K562 (cell line): ENCODE data around the gene NRARP. TPM values are rescaled to one million over a fixed set of nuclear protein-coding genes. Genes with fewer than 3 reads are reported as not detected.
A peak's percentile ranks its signal among the peaks of the same experiment; 100 is the strongest.

Source experiments
- CAMTA2 ChIP-seq: fragments of 250-450 bp; sonication (Bioruptor Pico); conservative IDR thresholded peaks from 2 replicates; pipeline ENCODE4 v1.5.1; 2022
- CBX5 ChIP-seq: IDR thresholded peaks from 2 replicates; pipeline ENCODE4 v1.6.1; 2014; ENCODE audit warnings: low read depth, borderline replicate concordance
- CCAR2 ChIP-seq: fragments of 200-400 bp; formaldehyde crosslinking; IDR thresholded peaks from 2 replicates; pipeline ENCODE4 v1.6.1; 2017; ENCODE audit warnings: mild to moderate bottlenecking, low read depth, low read length
- CHD1 ChIP-seq: fragments of 200-600 bp; sonication (generic); IDR thresholded peaks from one replicate; pipeline ENCODE4 v1.6.1; 2012; ENCODE audit warnings: mild to moderate bottlenecking, moderate library complexity, low read length, inconsistent platforms
- CSDE1 ChIP-seq, 2 experiments: fragments of 450-650 bp; IDR thresholded peaks; 2 replicates each; pipeline ENCODE4 v1.6.1; 2016; ENCODE audit warnings: mild to moderate bottlenecking in 1 of 2
- DEAF1 ChIP-seq: fragments of 450-650 bp; formaldehyde crosslinking; IDR thresholded peaks from 2 replicates; pipeline ENCODE4 v1.4.0; 2020; ENCODE audit warnings: mild to moderate bottlenecking, moderate library complexity
- GABPA ChIP-seq: fragments of 200-800 bp; sonication (Bioruptor generic); conservative IDR thresholded peaks from 2 replicates; pipeline ENCODE4 v1.6.1; 2016; ENCODE audit warnings: low read depth, missing genetic modification characterization, missing compliant biosample characterization
- HDGF ChIP-seq: fragments of 450-650 bp; IDR thresholded peaks from 2 replicates; pipeline ENCODE4 v1.6.1; 2016
- LCOR ChIP-seq: sonication (generic); formaldehyde crosslinking; IDR thresholded peaks from 2 replicates; pipeline ENCODE4 v1.8.0; 2022; ENCODE audit warnings: mild to moderate bottlenecking, missing genetic modification reagents
- MCM3 ChIP-seq: fragments of 450-650 bp; IDR thresholded peaks from 2 replicates; pipeline ENCODE4 v1.6.1; 2016
- MTA3 ChIP-seq: fragments of 450-650 bp; formaldehyde crosslinking; IDR thresholded peaks from 2 replicates; pipeline ENCODE4 v1.6.1; 2017; ENCODE audit warnings: mild to moderate bottlenecking, borderline replicate concordance
- MYBL2 ChIP-seq, 2 experiments: fragments of 450-650 bp in 1 of 2; sonication (generic) in 1 of 2; formaldehyde crosslinking in 1 of 2; IDR thresholded peaks; 2 replicates each; pipeline versions ENCODE4 v1.6.1 to v1.8.1; 2017 to 2022; ENCODE audit warnings: borderline replicate concordance in 1 of 2, inconsistent platforms in 1 of 2, low read depth in 1 of 2, mild to moderate bottlenecking in 1 of 2, missing genetic modification reagents in 1 of 2, moderate library complexity in 1 of 2
- NCOA6 ChIP-seq: fragments of 450-650 bp; IDR thresholded peaks from 2 replicates; pipeline ENCODE4 v1.6.1; 2017; ENCODE audit warnings: mild to moderate bottlenecking
- NONO ChIP-seq, 2 experiments: fragments of 200-400 bp in 1 of 2; fragments of 450-650 bp in 1 of 2; formaldehyde crosslinking in 1 of 2; IDR thresholded peaks; 2 replicates each; pipeline ENCODE4 v1.6.1; 2017; ENCODE audit warnings: low read depth in 2 of 2, mild to moderate bottlenecking in 2 of 2, moderate library complexity in 2 of 2, low read length in 1 of 2
- NR2C2 ChIP-seq, 2 experiments: fragments of 200-800 bp in 1 of 2; sonication (Bioruptor generic) in 1 of 2; sonication (generic) in 1 of 2; formaldehyde crosslinking in 1 of 2; IDR thresholded peaks; 2 replicates each; pipeline versions ENCODE4 v1.6.1 to v1.8.0; 2016 to 2022; ENCODE audit warnings: mild to moderate bottlenecking in 1 of 2, missing compliant biosample characterization in 1 of 2, missing genetic modification characterization in 1 of 2, missing genetic modification reagents in 1 of 2
- SIN3B ChIP-seq: fragments of 450-650 bp; IDR thresholded peaks from 2 replicates; pipeline ENCODE4 v1.6.1; 2017; ENCODE audit warnings: low read depth, mild to moderate bottlenecking, moderate library complexity
- TAF7 ChIP-seq: fragments of 450-650 bp; IDR thresholded peaks from 2 replicates; pipeline ENCODE4 v1.6.1; 2016; ENCODE audit warnings: missing genetic modification characterization, missing compliant biosample characterization
- TCF7 ChIP-seq: sonication (generic); IDR thresholded peaks from 2 replicates; pipeline ENCODE4 v1.6.1; 2016; ENCODE audit warnings: antibody characterized with exemption, borderline replicate concordance
- ZNF311 ChIP-seq: fragments of 250-450 bp; sonication (Bioruptor Pico); IDR thresholded peaks from 2 replicates; pipeline ENCODE4 v1.4.0; 2020; ENCODE audit warnings: mild to moderate bottlenecking, moderate library complexity
- ZNF384 ChIP-seq: IDR thresholded peaks from 2 replicates; pipeline ENCODE4 v1.6.1; 2012; ENCODE audit warnings: low read depth, low read length, improper control_type of control experiment
- ZNF408 ChIP-seq: fragments of 250-450 bp; sonication (Bioruptor Pico); IDR thresholded peaks from 2 replicates; pipeline ENCODE4 v1.4.0; 2020; ENCODE audit warnings: low read depth, mild to moderate bottlenecking, moderate library complexity
- ZNF778 ChIP-seq: fragments of 450-650 bp; formaldehyde crosslinking; IDR thresholded peaks from 2 replicates; pipeline ENCODE4 v1.4.0; 2020; ENCODE audit warnings: mild to moderate bottlenecking, moderate library complexity
- polyA plus RNA-seq, 8 experiments: library from polyadenylated mRNA; depleted of rRNA in 4 of 8; stranded (reverse) in 5 of 8; unstranded in 3 of 8; fragments of >200 nt; fragmentation: Nextera tagmentation in 2 of 8; fragmentation: Illumina TruSeq in 1 of 8; extraction: Ambion mirVana in 2 of 8; extraction: Trizol in 1 of 8; gene quantifications; 2 replicates each; pipeline versions ENCODE4 v1.2.1 to v1.2.3, GENCODE V29; 2011 to 2014; ENCODE audit warnings: inconsistent platforms in 1 of 8, missing spikeins in 1 of 8
- total RNA-seq, 7 experiments: library from RNA; depleted of rRNA in 6 of 7; stranded (reverse); fragments of >200 nt in 6 of 7; fragmentation: Illumina TruSeq in 2 of 7; extraction: Trizol in 2 of 7; gene quantifications; 2 replicates each; pipeline versions ENCODE4 v1.2.1 to v1.2.3, GENCODE V29; 2011 to 2021; ENCODE audit warnings: low replicate concordance in 1 of 7
- TF ChIP-seq, protein P1 (sequence below), 3 experiments: fragments of 200-800 bp in 1 of 3; fragments of 250-450 bp in 1 of 3; fragments of 450-650 bp in 1 of 3; sonication (Bioruptor Pico) in 1 of 3; sonication (Bioruptor generic) in 1 of 3; formaldehyde crosslinking in 1 of 3; IDR thresholded peaks; 2 replicates each; pipeline versions ENCODE4 v1.6.1 to v1.8.0; 2016 to 2022; ENCODE audit warnings: mild to moderate bottlenecking in 2 of 3, missing genetic modification characterization in 2 of 3, missing compliant biosample characterization in 1 of 3, moderate library complexity in 1 of 3

Gene NRARP
- total and polyA plus RNA-seq, 9 of the 15 experiments (the other 6 are each of a cell fraction or from before 2014, with no cell fraction given), result 2.0 to 24.5 (median 7.2) TPM; not detected in 2

- TF ChIP-seq DEAF1, result no peak
- no peak for TF ChIP-seq ZNF311
- no peak for TF ChIP-seq NONO (IDR thresholded peaks at IDR 0.05; ENCODE audit: low read depth in 2 of 2, low read length in 1 of 2)
- no peak for TF ChIP-seq NCOA6
- TF ChIP-seq ZNF778 (CRISPR knock-in tag), result no peak
- TF ChIP-seq HDGF, result no peak
- no peak for TF ChIP-seq SIN3B
- TF ChIP-seq CSDE1 (IDR thresholded peaks at IDR 0.05), result no peak
- TF ChIP-seq MCM3, result no peak
- TF ChIP-seq MTA3, result no peak
- TF ChIP-seq CHD1, result no peak
- TF ChIP-seq TAF7 (tag), result no peak
- no peak for TF ChIP-seq CAMTA2 (CRISPR knock-in tag)
- TF ChIP-seq NR2C2 (CRISPR knock-in tag; IDR thresholded peaks at IDR 0.05), result no peak
- TF ChIP-seq NR2C2 (tag; IDR thresholded peaks at IDR 0.05), result no peak
- TF ChIP-seq ZNF408, result no peak
- TF ChIP-seq ZNF384, result no peak
- TF ChIP-seq CBX5, result no peak
- peak; percentile 10; the same call in 1 of the 2 replicates for TF ChIP-seq GABPA (tag)
- TF ChIP-seq TCF7, result no peak
- no peak for TF ChIP-seq LCOR (CRISPR knock-in tag)
- TF ChIP-seq MYBL2 (IDR thresholded peaks at IDR 0.05; ENCODE audit: low read depth), result no peak
- no peak for TF ChIP-seq MYBL2 (CRISPR knock-in tag; IDR thresholded peaks at IDR 0.05; ENCODE audit: borderline replicate concordance)
- no peak for TF ChIP-seq CCAR2
- TF ChIP-seq, protein P1, sequence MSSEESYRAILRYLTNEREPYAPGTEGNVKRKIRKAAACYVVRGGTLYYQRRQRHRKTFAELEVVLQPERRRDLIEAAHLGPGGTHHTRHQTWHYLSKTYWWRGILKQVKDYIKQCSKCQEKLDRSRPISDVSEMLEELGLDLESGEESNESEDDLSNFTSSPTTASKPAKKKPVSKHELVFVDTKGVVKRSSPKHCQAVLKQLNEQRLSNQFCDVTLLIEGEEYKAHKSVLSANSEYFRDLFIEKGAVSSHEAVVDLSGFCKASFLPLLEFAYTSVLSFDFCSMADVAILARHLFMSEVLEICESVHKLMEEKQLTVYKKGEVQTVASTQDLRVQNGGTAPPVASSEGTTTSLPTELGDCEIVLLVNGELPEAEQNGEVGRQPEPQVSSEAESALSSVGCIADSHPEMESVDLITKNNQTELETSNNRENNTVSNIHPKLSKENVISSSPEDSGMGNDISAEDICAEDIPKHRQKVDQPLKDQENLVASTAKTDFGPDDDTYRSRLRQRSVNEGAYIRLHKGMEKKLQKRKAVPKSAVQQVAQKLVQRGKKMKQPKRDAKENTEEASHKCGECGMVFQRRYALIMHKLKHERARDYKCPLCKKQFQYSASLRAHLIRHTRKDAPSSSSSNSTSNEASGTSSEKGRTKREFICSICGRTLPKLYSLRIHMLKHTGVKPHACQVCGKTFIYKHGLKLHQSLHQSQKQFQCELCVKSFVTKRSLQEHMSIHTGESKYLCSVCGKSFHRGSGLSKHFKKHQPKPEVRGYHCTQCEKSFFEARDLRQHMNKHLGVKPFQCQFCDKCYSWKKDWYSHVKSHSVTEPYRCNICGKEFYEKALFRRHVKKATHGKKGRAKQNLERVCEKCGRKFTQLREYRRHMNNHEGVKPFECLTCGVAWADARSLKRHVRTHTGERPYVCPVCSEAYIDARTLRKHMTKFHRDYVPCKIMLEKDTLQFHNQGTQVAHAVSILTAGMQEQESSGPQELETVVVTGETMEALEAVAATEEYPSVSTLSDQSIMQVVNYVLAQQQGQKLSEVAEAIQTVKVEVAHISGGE (CRISPR knock-in tag; IDR thresholded peaks at IDR 0.05), result no peak
- TF ChIP-seq, all 486 proteins: peak for 19
These were observed 23.9 kb downstream of the NRARP start (continued) for GRCh38 chr9:137278061-137278701.
